ENCODE measurements around the gene AGXT. TPM values are rescaled to one million over a fixed set of nuclear protein-coding genes. Genes with fewer than 3 reads are reported as not detected.

The AGXT gene
- total RNA-seq, 4 donors from 2014 or later, result not detected

GRCh38 chr2:240922982-240923537 is 54.4 kb downstream of the AGXT start:
- no peak for ATAC-seq
- 60% methylated on average over 2 of the region's 15 CpGs; no CpG with 5 or more reads in 1 of the 2 donors for whole genome bisulfite sequencing, 2 donors (ENCODE audit: low coverage in 1 of 2)
- peaks cover 0 to 8% (median 0%) of the 10 kb centered on the region in 3 donors for H3K9me3 ChIP-seq
- TF ChIP-seq POLR2AphosphoS5 (IDR thresholded peaks at IDR 0.05), result no peak
- no peak for TF ChIP-seq EP300 (IDR thresholded peaks at IDR 0.05)
- no peak for TF ChIP-seq POLR2A (IDR thresholded peaks at IDR 0.05)
- no peak for TF ChIP-seq CTCF (IDR thresholded peaks at IDR 0.05)
- no peak overlapping the region for H3K27ac ChIP-seq
- H3K4me3 ChIP-seq, result no peak overlapping the region
- H3K36me3 ChIP-seq, result no peaks in the 10 kb centered on the region
- H3K4me1 ChIP-seq, result peaks cover 0 to 11% (median 0%) of the 10 kb centered on the region in 3 donors
- H3K27me3 ChIP-seq, result peaks cover 13% of the 10 kb centered on the region

- Histone ChIP-seq H3K27me3 (peaks cover 29% of the 10 kb centered on the region), H3K36me3 (no peaks in the 10 kb centered on the region), H3K27ac (no peak overlapping the region), H3K4me3 (no peak overlapping the region), H3K9me3 (peaks cover 0 to 14% (median 0%) of the 10 kb centered on the region in 3 donors), H3K4me1 (peaks cover 0 to 11% (median 0%) of the 10 kb centered on the region in 3 donors)
- TF ChIP-seq POLR2AphosphoS5 (IDR thresholded peaks at IDR 0.05) (no peak), CTCF (IDR thresholded peaks at IDR 0.05) (no peak), EP300 (IDR thresholded peaks at IDR 0.05) (no peak), POLR2A (IDR thresholded peaks at IDR 0.05) (no peak)
- WGBS, 2 donors (ENCODE audit: low coverage in 1 of 2), result 96% methylated on average over 4 of the region's 14 CpGs; no CpG with 5 or more reads in 1 of the 2 donors
- ATAC-seq, result no peak
Observed at GRCh38 chr2:240925191-240925567, 56.6 kb downstream of the AGXT start.

GRCh38 chr2:240925568-240926515 is 57.2 kb downstream of the AGXT start:
- peaks cover 36% of the 10 kb centered on the region for H3K27me3 ChIP-seq
- peaks cover 0 to 14% (median 0%) of the 10 kb centered on the region in 3 donors for H3K9me3 ChIP-seq
- no peak overlapping the region for H3K4me3 ChIP-seq
- WGBS, 2 donors (ENCODE audit: low coverage in 1 of 2), result no CpG with 5 or more reads among the region's 29 CpGs
- H3K4me1 ChIP-seq, result peaks cover 0 to 11% (median 0%) of the 10 kb centered on the region in 3 donors
- H3K27ac ChIP-seq, result no peak overlapping the region
- H3K36me3 ChIP-seq, result no peaks in the 10 kb centered on the region
- no peak for ATAC-seq
- TF ChIP-seq CTCF (IDR thresholded peaks at IDR 0.05), result no peak

GRCh38 chr2:240926516-240927389 is 58.1 kb downstream of the AGXT start:
- peak overlapping the region in 1 of 2 donors; percentile 34 for H3K4me3 ChIP-seq
- ATAC-seq, result no peak
- WGBS, 2 donors (ENCODE audit: low coverage in 1 of 2), result 24 to 30% methylated on average over 14 to 15 of the region's 38 CpGs
- H3K27ac ChIP-seq, result peak overlapping the region in 1 of 4 donors; percentile 25
- no peak for TF ChIP-seq EP300 (IDR thresholded peaks at IDR 0.05)
- TF ChIP-seq POLR2A (IDR thresholded peaks at IDR 0.05), result no peak
- no peak for TF ChIP-seq POLR2AphosphoS5 (IDR thresholded peaks at IDR 0.05)
- no peak for TF ChIP-seq CTCF (IDR thresholded peaks at IDR 0.05)
- H3K4me1 ChIP-seq, result peaks cover 0 to 11% (median 0%) of the 10 kb centered on the region in 3 donors
- no peaks in the 10 kb centered on the region for H3K36me3 ChIP-seq
- H3K27me3 ChIP-seq, result peaks cover 45% of the 10 kb centered on the region
- H3K9me3 ChIP-seq, result peaks cover 0 to 14% (median 0%) of the 10 kb centered on the region in 3 donors
